ENCODE data around the gene LTBR. TPM values are rescaled to one million over a fixed set of nuclear protein-coding genes. Genes with fewer than 3 reads are reported as not detected.
A peak's percentile ranks its signal among the peaks of the same experiment; 100 is the strongest.

LTBR gene
- total and polyA plus RNA-seq, 10 of the 15 experiments (the other 5 are each of a cell fraction or from before 2014, with no cell fraction given): 0.24 to 0.44 TPM; not detected in 8

- 83% methylated on average over 14 of the region's 17 CpGs for WGBS (ENCODE audit: insufficient coverage, insufficient replicate concordance, low lambda C conversion rate, missing lambda C conversion rate)
- Histone ChIP-seq H3K36me3 (ENCODE audit: control insufficient read depth in 2 of 2, insufficient read depth in 2 of 2, low read length in 1 of 2) (no peaks in the 10 kb centered on the region), H3K9me3 (replicated peaks; ENCODE audit: control insufficient read depth, insufficient read depth, low read length) (no peaks in the 10 kb centered on the region), H2AFZ (ENCODE audit: control insufficient read depth, low read depth, low read length) (peak overlapping the region; percentile 83), H3K4me2 (ENCODE audit: control insufficient read depth, insufficient read depth) (peak overlapping the region; percentile 83), H3K27me3 (replicated peaks in 1 of 2; ENCODE audit: control insufficient read depth in 2 of 2, insufficient read depth in 2 of 2, low read length in 1 of 2) (no peaks in the 10 kb centered on the region), H3K27ac (ENCODE audit: control insufficient read depth, insufficient read depth) (peak overlapping the region; percentile 85), H4K20me1 (ENCODE audit: control insufficient read depth, insufficient read depth) (no peaks in the 10 kb centered on the region), H3K4me1 (ENCODE audit: control insufficient read depth, insufficient read depth, low read length) (peaks cover 53% of the 10 kb centered on the region), H3K4me3 (no peak overlapping the region), H3K9ac (ENCODE audit: control insufficient read depth, insufficient read depth, low read length) (peak overlapping the region; percentile 57), H3K79me2 (ENCODE audit: control insufficient read depth, insufficient read depth, low read length) (no peaks in the 10 kb centered on the region)
- ATAC-seq: peak; percentile 70
- POLR2A ChIA-PET: interaction anchor here (0.8 to 6.0 kb wide), 7 partner anchors 9 to 100 kb away, joined by 3 to 59 read pairs (median 5); partner anchors contain the start of genes CD27 and TAPBPL
- intact Hi-C loops (cut with micrococcal nuclease; ENCODE audit: unreplicated experiment) (no loop called here), in situ Hi-C loops (cut with MboI) (no loop called here)
- SMC1A ChIA-PET (ENCODE audit: uncharacterized antibody, unreplicated experiment): interaction anchor here (0.7 to 6.3 kb wide), 7 partner anchors 9 to 105 kb away, joined by 3 to 74 read pairs (median 4); partner anchors contain the start of gene CD27
- no peak for FAIRE-seq
- RAD21 ChIA-PET (ENCODE audit: unreplicated experiment): interaction anchor here (0.9 to 6.2 kb wide), 4 partner anchors 10 to 111 kb away, joined by 3 to 73 read pairs (median 34); partner anchors contain the start of genes CD27 and VAMP1
- DNase-seq (ENCODE audit: low read depth, low spot score): no peak
- CTCF ChIA-PET: interaction anchor here (0.6 to 4.6 kb wide), 11 partner anchors 10 to 122 kb away, joined by 3 to 62 read pairs (median 3); partner anchors contain the start of genes CD27 and TAPBPL
- TF ChIP-seq IRF4 (IDR thresholded peaks at IDR 0.05; ENCODE audit: low read depth, low read length) (0 out of 2 replicates have a peak, but pooled peaks have one; percentile 12), POLR2A (IDR thresholded peaks at IDR 0.05; ENCODE audit: low read depth, low read length) (peak; percentile 56), KAT2A (conservative IDR thresholded peaks at IDR 0.05; ENCODE audit: control insufficient read depth, low read depth, low read length) (no peak), SMC3 (IDR thresholded peaks at IDR 0.05; ENCODE audit: borderline replicate concordance, low read length) (no peak), JUNB (IDR thresholded peaks at IDR 0.05) (peak; percentile 6; the same call in 1 of the 2 replicates)
- BruUV-seq (replicated peaks): no TSS peak
Measured at GRCh38 chr12:6434205-6435140, 50.5 kb downstream of the LTBR start.

Measured in GM12878 (cell line).